CD8-positive, alpha-beta memory T cell (primary cell): ENCODE data around the gene TMEM119. TPM values are rescaled to one million over a fixed set of nuclear protein-coding genes. Genes with fewer than 3 reads are reported as not detected.

Source experiments
- CTCF ChIA-PET: fragments of 350-600 bp; sonication (Branson Sonifier 250); formaldehyde crosslinking; loops from one replicate; lab custom pipeline; 2021; ENCODE audit warnings: antibody characterized with exemption; lab: Charles Lee
- POLR2A ChIA-PET: fragments of 350-600 bp; sonication (Branson Sonifier 250); formaldehyde crosslinking; loops from one replicate; lab custom pipeline; 2021; ENCODE audit warnings: antibody characterized with exemption; lab: Charles Lee
- DNase-seq, 5 donors: peaks; one replicate each; pipeline versions ENCODE4 v3.0.0 to v3.0.0-alpha.2; 2020 to 2022; ENCODE audit warnings: mixed read lengths in 1 of 5
- H3K27ac ChIP-seq: one replicate; pipeline ENCODE4 v1.7.0; 2013; ENCODE audit warnings: low read depth, mild to moderate bottlenecking, low read length, moderate library complexity
- H3K27me3 ChIP-seq: 2 replicates; pipeline ENCODE4 v1.7.0; 2013; ENCODE audit warnings: low read length, mild to moderate bottlenecking; ENCODE audit not compliant: insufficient read depth, poor library complexity, severe bottlenecking
- H3K36me3 ChIP-seq: 2 replicates; pipeline ENCODE4 v1.7.0; 2013; ENCODE audit warnings: mild to moderate bottlenecking, low read length, moderate library complexity; ENCODE audit not compliant: insufficient read depth
- H3K4me1 ChIP-seq: 2 replicates; pipeline ENCODE4 v1.7.0; 2013; ENCODE audit warnings: mild to moderate bottlenecking, low read length, moderate library complexity; ENCODE audit not compliant: insufficient read depth
- H3K4me3 ChIP-seq: 2 replicates; pipeline ENCODE4 v1.7.0; 2013; ENCODE audit warnings: mild to moderate bottlenecking, low read length
- H3K9me3 ChIP-seq: 2 replicates; pipeline ENCODE4 v1.7.0; 2013; ENCODE audit warnings: mild to moderate bottlenecking, low read length
- H3K27ac Mint-ChIP-seq, 8 donors: one replicate each; pipeline ENCODE4 v1.8.0; 2020 to 2021; ENCODE audit warnings: mixed read lengths in 8 of 8, mild to moderate bottlenecking in 6 of 8, inconsistent platforms in 3 of 8, moderate library complexity in 3 of 8
- H3K27me3 Mint-ChIP-seq, 2 donors: one replicate each; pipeline ENCODE4 v1.8.0; 2020 to 2021; ENCODE audit warnings: mixed read lengths in 2 of 2, mild to moderate bottlenecking in 1 of 2, moderate library complexity in 1 of 2
- H3K36me3 Mint-ChIP-seq, 3 donors: one replicate each; pipeline ENCODE4 v1.8.0; 2020 to 2021; ENCODE audit warnings: mixed read lengths in 3 of 3, inconsistent platforms in 1 of 3, mild to moderate bottlenecking in 1 of 3
- H3K4me1 Mint-ChIP-seq, 3 donors: one replicate each; pipeline ENCODE4 v1.8.0; 2020 to 2021; ENCODE audit warnings: mixed read lengths in 3 of 3, inconsistent platforms in 1 of 3, mild to moderate bottlenecking in 1 of 3
- H3K4me3 Mint-ChIP-seq, 7 donors: one replicate each; pipeline ENCODE4 v1.8.0; 2020 to 2021; ENCODE audit warnings: mixed read lengths in 7 of 7, mild to moderate bottlenecking in 6 of 7, moderate library complexity in 4 of 7, inconsistent platforms in 2 of 7
- H3K9me3 Mint-ChIP-seq, 5 donors: one replicate each; pipeline ENCODE4 v1.8.0; 2020 to 2022; ENCODE audit warnings: mixed read lengths in 5 of 5, mild to moderate bottlenecking in 3 of 5, moderate library complexity in 2 of 5, inconsistent platforms in 1 of 5
- polyA plus RNA-seq: library from polyadenylated mRNA; unstranded; fragments of 300-500 nt; fragmentation: Illumina TruSeq; gene quantifications from one replicate; pipeline ENCODE4 v1.2.3, GENCODE V29; 2021
- total RNA-seq, 2 experiments: library from RNA; stranded (reverse); gene quantifications; one replicate each; pipeline ENCODE4 v1.2.3, GENCODE V29; 2021

The TMEM119 gene
- total and polyA plus RNA-seq, 3 experiments from 2014 or later: 0.66 TPM; not detected in 2

DNA sequence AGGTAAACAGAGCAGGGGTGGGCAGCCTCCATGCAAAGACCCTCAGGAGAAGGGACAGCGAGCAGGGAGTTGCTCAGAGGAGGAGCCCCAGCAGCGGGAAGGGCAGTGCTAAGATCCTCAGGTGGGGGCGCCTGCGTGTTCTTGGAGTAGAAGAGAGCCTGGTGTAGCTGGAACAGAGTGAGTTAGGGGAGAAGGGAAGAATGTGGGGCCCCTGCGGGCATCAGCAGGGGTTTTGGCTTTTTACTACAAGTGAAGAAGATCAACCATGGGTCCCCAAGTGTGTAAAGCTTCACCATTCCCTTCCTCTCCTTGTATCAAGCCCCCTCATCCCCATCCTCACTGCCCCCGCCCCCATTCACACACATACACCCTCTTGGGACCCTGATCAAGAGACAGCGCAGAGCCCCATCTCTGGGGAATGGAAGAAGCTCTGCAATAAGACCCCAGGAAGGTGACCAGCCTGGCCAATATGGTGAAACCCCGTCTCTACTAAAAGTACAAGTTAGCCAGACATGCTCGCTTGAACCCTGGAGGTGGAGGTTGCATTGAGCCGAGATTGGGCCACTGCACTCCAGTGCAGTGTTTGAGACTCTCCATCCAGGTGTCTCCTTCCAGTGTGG is 10.2 kb upstream of the TMEM119 start:
- Mint-ChIP-seq H3K9me3 (no peaks in the 10 kb centered on the region), H3K36me3 (no peaks in the 10 kb centered on the region), H3K27ac (peak overlapping the region in 1 of 8 donors; percentile 17), H3K4me3 (no peak overlapping the region), H3K27me3 (peaks cover 0 to 3% of the 10 kb centered on the region in 2 donors), H3K4me1 (peaks cover 8 to 11% (median 8%) of the 10 kb centered on the region in 3 donors)
- ChIA-PET POLR2A (interaction anchor here (0.7 kb wide), 1 partner anchor 8 kb away, joined by 3 read pairs; no protein-coding TSS in a partner anchor), CTCF (interaction anchor here (1.1 to 5.6 kb wide), 2 partner anchors 10 to 44 kb away, joined by 4 to 28 read pairs; no protein-coding TSS in a partner anchor)
- Histone ChIP-seq H3K36me3 (no peaks in the 10 kb centered on the region), H3K4me3 (no peak overlapping the region), H3K4me1 (no peaks in the 10 kb centered on the region), H3K27me3 (no peaks in the 10 kb centered on the region), H3K27ac (no peak overlapping the region), H3K9me3 (no peaks in the 10 kb centered on the region)
- no peak for DNase-seq

- POLR2A ChIA-PET: no interaction called here
- Mint-ChIP-seq H3K4me1 (peaks cover 0 to 2% (median 0%) of the 10 kb centered on the region in 3 donors), H3K36me3 (no peaks in the 10 kb centered on the region), H3K27me3 (peaks cover 0 to 3% of the 10 kb centered on the region in 2 donors), H3K4me3 (no peak overlapping the region), H3K27ac (no peak overlapping the region), H3K9me3 (no peaks in the 10 kb centered on the region)
- Histone ChIP-seq H3K4me3 (no peak overlapping the region), H3K27me3 (no peaks in the 10 kb centered on the region), H3K27ac (no peak overlapping the region), H3K36me3 (no peaks in the 10 kb centered on the region), H3K4me1 (no peaks in the 10 kb centered on the region), H3K9me3 (no peaks in the 10 kb centered on the region)
- DNase-seq: no peak
- CTCF ChIA-PET: interaction anchor here (5.6 kb wide), 1 partner anchor 12 kb away, joined by 28 read pairs; no protein-coding TSS in a partner anchor
Measured at GRCh38 chr12:108606492-108606891, 8.6 kb upstream of the TMEM119 start.

- DNase-seq: no peak
- H3K27ac ChIP-seq: peak overlapping the region; percentile 18
- ChIA-PET POLR2A (no interaction called here), CTCF (interaction anchor here (5.6 kb wide), 1 partner anchor 12 kb away, joined by 28 read pairs; no protein-coding TSS in a partner anchor)
- H3K4me1 ChIP-seq: no peaks in the 10 kb centered on the region
- Mint-ChIP-seq H3K36me3 (no peaks in the 10 kb centered on the region), H3K27ac (peak overlapping the region in 5 of 8 donors; percentile 11 to 85 (median 29)), H3K4me3 (no peak overlapping the region), H3K27me3 (peaks cover 0 to 3% of the 10 kb centered on the region in 2 donors), H3K4me1 (no peaks in the 10 kb centered on the region), H3K9me3 (no peaks in the 10 kb centered on the region)
- H3K9me3 ChIP-seq: no peaks in the 10 kb centered on the region
- H3K4me3 ChIP-seq: no peak overlapping the region
- H3K27me3 ChIP-seq: no peaks in the 10 kb centered on the region
- H3K36me3 ChIP-seq: no peaks in the 10 kb centered on the region
Measured at GRCh38 chr12:108605690-108606406, 8.0 kb upstream of the TMEM119 start.

GRCh38 chr12:108605000-108605689 is 7.3 kb upstream of the TMEM119 start:
- ChIA-PET CTCF (interaction anchor here (0.7 to 5.6 kb wide), 4 partner anchors 13 to 199 kb away, joined by 3 to 28 read pairs (median 4); no protein-coding TSS in a partner anchor), POLR2A (no interaction called here)
- peak overlapping the region in 5 of 8 donors; percentile 11 to 85 (median 29) for H3K27ac Mint-ChIP-seq
- H3K9me3 Mint-ChIP-seq: no peaks in the 10 kb centered on the region
- no peaks in the 10 kb centered on the region for H3K36me3 Mint-ChIP-seq
- Histone ChIP-seq H3K9me3 (no peaks in the 10 kb centered on the region), H3K27me3 (no peaks in the 10 kb centered on the region), H3K4me3 (no peak overlapping the region), H3K4me1 (no peaks in the 10 kb centered on the region), H3K36me3 (no peaks in the 10 kb centered on the region), H3K27ac (no peak overlapping the region)
- DNase-seq: no peak
- H3K4me3 Mint-ChIP-seq: no peak overlapping the region
- no peaks in the 10 kb centered on the region for H3K4me1 Mint-ChIP-seq
- H3K27me3 Mint-ChIP-seq: peaks cover 0 to 3% of the 10 kb centered on the region in 2 donors

- H3K36me3 Mint-ChIP-seq: no peaks in the 10 kb centered on the region
- Histone ChIP-seq H3K27me3 (no peaks in the 10 kb centered on the region), H3K27ac (no peak overlapping the region), H3K4me1 (no peaks in the 10 kb centered on the region), H3K9me3 (no peaks in the 10 kb centered on the region), H3K4me3 (no peak overlapping the region), H3K36me3 (no peaks in the 10 kb centered on the region)
- DNase-seq: no peak
- H3K9me3 Mint-ChIP-seq: no peaks in the 10 kb centered on the region
- no peak overlapping the region for H3K27ac Mint-ChIP-seq
- H3K4me3 Mint-ChIP-seq: no peak overlapping the region
- POLR2A ChIA-PET: no interaction called here
- CTCF ChIA-PET: interaction anchor here (0.7 to 1.8 kb wide), 3 partner anchors 14 to 200 kb away, joined by 3 to 5 read pairs (median 3); no protein-coding TSS in a partner anchor
- H3K4me1 Mint-ChIP-seq: no peaks in the 10 kb centered on the region
- peaks cover 0 to 3% of the 10 kb centered on the region in 2 donors for H3K27me3 Mint-ChIP-seq
Measured at GRCh38 chr12:108604208-108604941, 6.5 kb upstream of the TMEM119 start.

DNA sequence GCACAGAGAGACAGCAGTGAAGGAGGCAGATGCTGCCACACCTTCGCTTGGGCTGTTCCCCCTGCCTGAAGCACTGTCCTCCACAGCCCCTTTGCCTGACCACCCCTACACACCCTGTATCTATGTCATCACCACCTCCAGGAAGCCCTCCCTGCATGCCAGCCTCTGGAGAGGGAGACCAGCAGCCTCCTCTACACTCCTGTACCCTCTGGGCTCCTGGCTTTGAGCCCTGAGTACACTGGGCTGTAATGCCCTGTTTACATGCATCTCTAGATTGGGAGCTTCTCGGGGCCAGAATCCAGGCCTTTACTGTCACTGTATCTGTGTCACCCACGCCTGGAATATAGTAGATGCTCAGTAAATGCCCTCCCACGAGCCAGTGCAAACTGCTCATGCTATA is 5.9 kb upstream of the TMEM119 start:
- ChIA-PET CTCF (interaction anchor here (1.7 to 1.8 kb wide), 2 partner anchors 199 to 200 kb away, joined by 3 to 5 read pairs; no protein-coding TSS in a partner anchor), POLR2A (no interaction called here)
- Histone ChIP-seq H3K27ac (no peak overlapping the region), H3K27me3 (no peaks in the 10 kb centered on the region), H3K4me1 (no peaks in the 10 kb centered on the region), H3K36me3 (no peaks in the 10 kb centered on the region), H3K9me3 (no peaks in the 10 kb centered on the region), H3K4me3 (no peak overlapping the region)
- no peak for DNase-seq
- Mint-ChIP-seq H3K4me1 (no peaks in the 10 kb centered on the region), H3K9me3 (no peaks in the 10 kb centered on the region), H3K36me3 (no peaks in the 10 kb centered on the region), H3K4me3 (no peak overlapping the region), H3K27me3 (peaks cover 0 to 3% of the 10 kb centered on the region in 2 donors), H3K27ac (peak overlapping the region in 1 of 8 donors; percentile 81)

- Histone ChIP-seq H3K9me3 (no peaks in the 10 kb centered on the region), H3K27me3 (no peaks in the 10 kb centered on the region), H3K27ac (no peak overlapping the region), H3K4me1 (no peaks in the 10 kb centered on the region), H3K4me3 (no peak overlapping the region), H3K36me3 (no peaks in the 10 kb centered on the region)
- Mint-ChIP-seq H3K4me3 (no peak overlapping the region), H3K27ac (peak overlapping the region in 1 of 8 donors; percentile 81), H3K4me1 (no peaks in the 10 kb centered on the region), H3K27me3 (peaks cover 0 to 3% of the 10 kb centered on the region in 2 donors), H3K9me3 (no peaks in the 10 kb centered on the region), H3K36me3 (no peaks in the 10 kb centered on the region)
- POLR2A ChIA-PET: no interaction called here
- CTCF ChIA-PET: no interaction called here
- no peak for DNase-seq
Measured at GRCh38 chr12:108602976-108603704, 5.3 kb upstream of the TMEM119 start.
